SU-DHL-6 (cell line): ENCODE results near the gene AFG1L.

Experiments used
- H2AFZ ChIP-seq: fragments of 200-600 bp; sonication (generic); 2 replicates; pipeline ENCODE4 v1.6.1; 2014; ENCODE audit warnings: low read depth, mild to moderate bottlenecking, moderate library complexity, mixed read lengths, antibody characterized with exemption, low read length; ENCODE audit not compliant: severe bottlenecking
- H3F3A ChIP-seq: fragments of 200-600 bp; shearing (Covaris generic); 2 replicates; pipeline ENCODE4 v1.6.0; 2016; ENCODE audit warnings: antibody characterized with exemption, mild to moderate bottlenecking; ENCODE audit not compliant: insufficient read depth
- H3K27ac ChIP-seq: fragments of 200-600 bp; sonication (generic); 2 replicates; pipeline ENCODE4 v1.5.1; 2016; ENCODE audit warnings: low read depth, mild to moderate bottlenecking, low read length, moderate library complexity, mixed read lengths
- H3K27me3 ChIP-seq: fragments of 200-600 bp; sonication (generic), shearing (Covaris generic); 2 replicates; pipeline ENCODE4 v1.6.0; 2014; ENCODE audit warnings: mild to moderate bottlenecking, low read length
- H3K36me3 ChIP-seq: fragments of 200-600 bp; sonication (generic); 2 replicates; pipeline ENCODE4 v1.6.1; 2014; ENCODE audit warnings: mild to moderate bottlenecking, low read length, mixed read lengths
- H3K4me2 ChIP-seq: fragments of 300-600, 200-600 bp; shearing (Covaris generic), sonication (generic); 2 replicates; pipeline ENCODE4 v1.6.0; 2014; ENCODE audit warnings: low read length, low read depth, mild to moderate bottlenecking; ENCODE audit not compliant: poor library complexity, severe bottlenecking
- H3K4me3 ChIP-seq: fragments of 200-600 bp; sonication (generic); 2 replicates; pipeline ENCODE4 v1.5.1; 2014; ENCODE audit warnings: antibody characterized with exemption, low read length, mild to moderate bottlenecking, mixed read lengths; ENCODE audit not compliant: insufficient read depth, poor library complexity, severe bottlenecking
- H3K79me2 ChIP-seq: fragments of 200-600 bp; sonication (generic); 2 replicates; pipeline ENCODE4 v1.6.1; 2014; ENCODE audit warnings: mild to moderate bottlenecking, low read length, moderate library complexity; ENCODE audit not compliant: insufficient read depth
- H3K9ac ChIP-seq: fragments of 200-600 bp; sonication (generic); 2 replicates; pipeline ENCODE4 v1.7.0; 2014; ENCODE audit warnings: mild to moderate bottlenecking, low read length
- H3K9me2 ChIP-seq: fragments of 200-600 bp; sonication (generic); replicated peaks from 2 replicates; pipeline ENCODE4 v1.6.1; 2014; ENCODE audit warnings: low read length; ENCODE audit not compliant: insufficient read depth
- H3K9me3 ChIP-seq: fragments of 200-600 bp; sonication (generic); 2 replicates; pipeline ENCODE4 v1.6.1; 2014; ENCODE audit warnings: low read length, mixed read lengths; ENCODE audit not compliant: insufficient read depth
- H4K20me1 ChIP-seq: fragments of 200-600 bp; sonication (generic); 2 replicates; pipeline ENCODE4 v1.6.1; 2014; ENCODE audit warnings: low read depth, mild to moderate bottlenecking, antibody characterized with exemption, low read length, moderate library complexity, mixed read lengths
- EZH2phosphoT487 ChIP-seq: fragments of 200-600 bp; sonication (generic), shearing (Covaris generic); conservative IDR thresholded peaks from 2 replicates; pipeline ENCODE4 v1.6.1; 2018; ENCODE audit warnings: mild to moderate bottlenecking, antibody characterized with exemption, low read length, moderate library complexity, mixed read lengths
- TF ChIP-seq, protein P1 (sequence below): fragments of 200-600 bp; sonication (generic); IDR thresholded peaks from one replicate; pipeline ENCODE4 v1.5.1; 2017; ENCODE audit warnings: antibody characterized with exemption, mild to moderate bottlenecking, low read length, moderate library complexity; ENCODE audit not compliant: insufficient read depth, poor library complexity, severe bottlenecking

AFG1L gene

DNA sequence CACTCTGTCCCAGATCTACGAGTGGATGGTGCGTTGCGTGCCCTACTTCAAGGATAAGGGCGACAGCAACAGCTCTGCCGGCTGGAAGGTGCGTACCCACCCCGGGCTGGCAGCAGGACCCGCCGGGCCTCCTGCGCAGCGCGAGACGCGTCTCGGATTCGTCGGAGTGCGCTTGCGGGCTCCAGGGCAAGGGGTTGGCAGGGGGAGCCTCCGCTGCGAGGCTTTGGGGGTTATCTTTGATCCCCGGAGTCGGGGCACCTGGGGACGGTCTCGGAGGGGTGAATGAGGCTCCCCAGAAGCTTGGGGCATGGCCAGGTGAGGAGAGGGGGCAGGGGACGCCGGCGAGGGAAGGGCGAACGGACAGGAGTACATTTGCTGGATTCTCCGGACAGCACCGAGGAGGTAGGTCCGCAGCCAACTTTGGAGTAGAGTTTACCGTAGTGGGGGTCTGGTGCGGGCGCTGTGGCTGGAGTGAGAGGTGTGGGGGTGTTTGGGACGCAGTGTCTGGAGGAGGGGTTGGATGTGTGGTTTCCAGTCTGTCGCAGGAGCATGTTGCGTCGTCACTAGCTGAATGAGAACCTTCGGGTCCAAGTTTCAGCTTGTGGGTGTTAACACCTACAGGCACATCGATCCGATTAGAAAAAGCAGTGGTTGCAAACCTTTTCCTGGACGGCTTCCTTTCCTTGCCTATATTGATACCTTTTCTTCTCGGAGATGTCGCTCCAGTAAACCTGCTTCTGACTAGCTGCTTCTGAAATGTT, 267.1 kb downstream of the AFG1L start:
- Histone ChIP-seq H3K9me3 (no peaks in the 10 kb centered on the region), H3K9ac (no peak overlapping the region), H3K36me3 (no peaks in the 10 kb centered on the region), H3K4me2 (no peak overlapping the region), H2AFZ (no peak overlapping the region), H3K9me2 (no peaks in the 10 kb centered on the region), H3K4me3 (no peak overlapping the region), H3K79me2 (no peaks in the 10 kb centered on the region), H3K27ac (no peak overlapping the region), H3F3A (peaks cover 31% of the 10 kb centered on the region), H4K20me1 (peaks cover 4% of the 10 kb centered on the region; the same call in 1 of the 2 replicates), H3K27me3 (no peaks in the 10 kb centered on the region)
- TF ChIP-seq, protein P1, sequence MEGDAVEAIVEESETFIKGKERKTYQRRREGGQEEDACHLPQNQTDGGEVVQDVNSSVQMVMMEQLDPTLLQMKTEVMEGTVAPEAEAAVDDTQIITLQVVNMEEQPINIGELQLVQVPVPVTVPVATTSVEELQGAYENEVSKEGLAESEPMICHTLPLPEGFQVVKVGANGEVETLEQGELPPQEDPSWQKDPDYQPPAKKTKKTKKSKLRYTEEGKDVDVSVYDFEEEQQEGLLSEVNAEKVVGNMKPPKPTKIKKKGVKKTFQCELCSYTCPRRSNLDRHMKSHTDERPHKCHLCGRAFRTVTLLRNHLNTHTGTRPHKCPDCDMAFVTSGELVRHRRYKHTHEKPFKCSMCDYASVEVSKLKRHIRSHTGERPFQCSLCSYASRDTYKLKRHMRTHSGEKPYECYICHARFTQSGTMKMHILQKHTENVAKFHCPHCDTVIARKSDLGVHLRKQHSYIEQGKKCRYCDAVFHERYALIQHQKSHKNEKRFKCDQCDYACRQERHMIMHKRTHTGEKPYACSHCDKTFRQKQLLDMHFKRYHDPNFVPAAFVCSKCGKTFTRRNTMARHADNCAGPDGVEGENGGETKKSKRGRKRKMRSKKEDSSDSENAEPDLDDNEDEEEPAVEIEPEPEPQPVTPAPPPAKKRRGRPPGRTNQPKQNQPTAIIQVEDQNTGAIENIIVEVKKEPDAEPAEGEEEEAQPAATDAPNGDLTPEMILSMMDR, result no peak

DNA sequence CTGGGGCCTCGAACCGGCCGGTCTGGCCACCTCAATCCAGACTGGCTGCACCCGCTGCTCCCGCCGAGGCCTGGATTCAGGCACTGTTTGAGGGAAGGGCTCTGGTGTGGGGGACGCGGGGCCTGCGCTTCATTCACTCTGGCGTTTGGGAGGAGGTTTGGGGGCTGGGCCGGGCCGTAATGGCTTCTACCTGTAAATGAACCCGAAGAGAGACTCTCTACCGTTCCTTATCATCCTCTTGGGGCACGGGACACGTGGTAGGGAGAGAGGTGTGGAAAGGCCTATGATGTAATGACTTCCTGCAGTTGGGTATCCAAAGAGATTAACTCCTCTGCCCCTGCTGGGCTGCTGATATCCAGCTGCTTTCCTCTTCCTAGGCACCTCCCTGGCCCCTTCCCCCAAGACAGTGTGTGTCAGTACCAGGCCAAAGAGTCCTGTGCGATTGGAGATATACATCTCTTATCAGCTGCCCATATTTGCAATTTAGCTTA, 267.7 kb downstream of the AFG1L start:
- no peaks in the 10 kb centered on the region for H3K27me3 ChIP-seq
- H3K36me3 ChIP-seq, result no peaks in the 10 kb centered on the region
- H3K27ac ChIP-seq, result no peak overlapping the region
- peaks cover 7% of the 10 kb centered on the region; the same call in 1 of the 2 replicates for H4K20me1 ChIP-seq
- H3K4me2 ChIP-seq, result no peak overlapping the region
- TF ChIP-seq, protein P1, result no peak
- no peak for TF ChIP-seq EZH2phosphoT487
- H3K9me3 ChIP-seq, result no peaks in the 10 kb centered on the region
- no peaks in the 10 kb centered on the region for H3K79me2 ChIP-seq
- no peak overlapping the region for H3K9ac ChIP-seq
- peaks cover 29% of the 10 kb centered on the region for H3F3A ChIP-seq
- no peaks in the 10 kb centered on the region for H3K9me2 ChIP-seq
- no peak overlapping the region for H3K4me3 ChIP-seq
- no peak overlapping the region for H2AFZ ChIP-seq

DNA sequence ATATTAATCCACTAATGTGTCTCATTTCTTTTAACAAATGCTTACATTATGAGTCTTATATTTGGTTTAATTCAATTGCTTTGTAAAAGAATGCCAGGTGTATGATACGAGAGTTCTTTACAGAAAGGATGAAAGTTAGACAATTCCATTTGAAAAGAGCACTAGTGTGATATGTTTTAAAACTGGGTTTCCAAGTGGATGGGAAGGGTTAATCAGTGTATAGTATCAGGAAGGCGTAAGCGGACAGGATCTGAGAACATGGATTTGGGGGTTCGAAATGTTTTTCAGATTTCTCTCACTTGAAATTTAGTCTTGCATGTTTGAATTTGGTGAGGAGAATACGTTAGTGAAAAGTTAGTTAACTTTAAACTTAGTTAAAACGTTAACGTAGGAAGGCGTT, 268.4 kb downstream of the AFG1L start:
- peaks cover 29% of the 10 kb centered on the region for H3F3A ChIP-seq
- no peaks in the 10 kb centered on the region for H3K27me3 ChIP-seq
- no peaks in the 10 kb centered on the region for H3K36me3 ChIP-seq
- no peak overlapping the region for H3K4me3 ChIP-seq
- no peak for TF ChIP-seq EZH2phosphoT487
- TF ChIP-seq, protein P1, result no peak
- H3K4me2 ChIP-seq, result no peak overlapping the region
- H3K9ac ChIP-seq, result no peak overlapping the region
- no peak overlapping the region for H2AFZ ChIP-seq
- no peak overlapping the region for H3K27ac ChIP-seq
- H4K20me1 ChIP-seq, result peaks cover 7% of the 10 kb centered on the region; the same call in 1 of the 2 replicates
- H3K9me2 ChIP-seq, result no peaks in the 10 kb centered on the region
- no peaks in the 10 kb centered on the region for H3K79me2 ChIP-seq
- H3K9me3 ChIP-seq, result no peaks in the 10 kb centered on the region
